ENCODE data around the gene FCER2.
A peak's percentile ranks its signal among the peaks of the same experiment; 100 is the strongest.
"Not testable (repeated sequence)": the region's sequence is repeated elsewhere in the genome, so short reads cannot be mapped to it uniquely, and the experiment has no call there.

FCER2 gene

GRCh38 chr19:7701654-7702457 is at the start of gene FCER2:
FCER2 (minus strand) TSS chr19:7702131; CDS start chr19:7699760, 2,371 bp downstream.
- DNase-seq (ENCODE audit: low read depth in 2 of 2): no peak

- DNase-seq (ENCODE audit: low read depth in 2 of 2): peak in 1 of 2 experiments; percentile 36
Measured at GRCh38 chr19:7751157-7751783, 49.3 kb upstream of the FCER2 start.

- DNase-seq (ENCODE audit: low read depth in 2 of 2): no peak
Measured at GRCh38 chr19:7748756-7749155, 46.8 kb upstream of the FCER2 start.

- DNase-seq (ENCODE audit: low read depth in 2 of 2): no peak
Measured at GRCh38 chr19:7748171-7748570, 46.2 kb upstream of the FCER2 start.

- no peak for DNase-seq (ENCODE audit: low read depth in 2 of 2)
Measured at GRCh38 chr19:7746903-7747884, 45.3 kb upstream of the FCER2 start, which contains the start of gene CD209. CD209 (minus strand) TSS chr19:7747534; CDS start chr19:7747511, 23 bp downstream.

GRCh38 chr19:7746306-7746705 is 44.4 kb upstream of the FCER2 start:
- DNase-seq (ENCODE audit: low read depth in 2 of 2): not testable (repeated sequence)

- DNase-seq (ENCODE audit: low read depth in 2 of 2): no peak
Measured at GRCh38 chr19:7744871-7745650, 43.1 kb upstream of the FCER2 start.

GRCh38 chr19:7744199-7744786 is 42.4 kb upstream of the FCER2 start:
- no peak for DNase-seq (ENCODE audit: low read depth in 2 of 2)

- DNase-seq (ENCODE audit: low read depth in 2 of 2): no peak
Measured at GRCh38 chr19:7743425-7743841, 41.5 kb upstream of the FCER2 start.

GRCh38 chr19:7742991-7743390 is 41.1 kb upstream of the FCER2 start:
- DNase-seq (ENCODE audit: low read depth in 2 of 2): no peak

GRCh38 chr19:7742575-7742974 is 40.6 kb upstream of the FCER2 start:
- no peak for DNase-seq (ENCODE audit: low read depth in 2 of 2)

- DNase-seq (ENCODE audit: low read depth in 2 of 2): no peak
Measured at GRCh38 chr19:7740682-7741054, 38.7 kb upstream of the FCER2 start.

- no peak for DNase-seq (ENCODE audit: low read depth in 2 of 2)
Measured at GRCh38 chr19:7739801-7740681, 38.1 kb upstream of the FCER2 start.

GRCh38 chr19:7739211-7739755 is 37.4 kb upstream of the FCER2 start:
- DNase-seq (ENCODE audit: low read depth in 2 of 2): no peak

- peak; percentile 33 to 44 for DNase-seq (ENCODE audit: low read depth in 2 of 2)
Measured at GRCh38 chr19:7738023-7738422, 36.1 kb upstream of the FCER2 start.

GRCh38 chr19:7737215-7737614 is 35.3 kb upstream of the FCER2 start:
- no peak for DNase-seq (ENCODE audit: low read depth in 2 of 2)

GRCh38 chr19:7736148-7736547 is 34.2 kb upstream of the FCER2 start:
- DNase-seq (ENCODE audit: low read depth in 2 of 2): no peak

- no peak for DNase-seq (ENCODE audit: low read depth in 2 of 2)
Measured at GRCh38 chr19:7734220-7735203, 32.6 kb upstream of the FCER2 start.
